Rectal smooth muscle tissue (tissue), 1 donor: ENCODE measurements around the gene CASQ1.

Experiments
- H3K27ac ChIP-seq: one replicate; pipeline ENCODE4 v1.7.0; 2013; ENCODE audit warnings: low read depth, low read length, inconsistent platforms
- H3K27me3 ChIP-seq: one replicate; pipeline ENCODE4 v1.7.0; 2013; ENCODE audit warnings: low read length; ENCODE audit not compliant: control insufficient read depth, insufficient read depth
- H3K36me3 ChIP-seq: one replicate; pipeline ENCODE4 v1.7.0; 2013; ENCODE audit warnings: low read length; ENCODE audit not compliant: control insufficient read depth, insufficient read depth
- H3K4me1 ChIP-seq: one replicate; pipeline ENCODE4 v1.7.0; 2013; ENCODE audit warnings: low read length; ENCODE audit not compliant: control insufficient read depth, insufficient read depth
- H3K4me3 ChIP-seq: one replicate; pipeline ENCODE4 v1.7.0; 2013; ENCODE audit warnings: low read length
- H3K9ac ChIP-seq: one replicate; pipeline ENCODE4 v1.7.0; 2013; ENCODE audit warnings: low read length

Gene CASQ1

GRCh38 chr1:160224606-160225005 is 34.2 kb downstream of the CASQ1 start:
- Histone ChIP-seq H3K27me3 (no peaks in the 10 kb centered on the region), H3K4me3 (no peak overlapping the region), H3K27ac (no peak overlapping the region), H3K9ac (no peak overlapping the region), H3K4me1 (peaks cover 2% of the 10 kb centered on the region), H3K36me3 (peaks cover 50% of the 10 kb centered on the region)

- H3K9ac ChIP-seq: no peak overlapping the region
- H3K4me1 ChIP-seq: no peaks in the 10 kb centered on the region
- no peak overlapping the region for H3K27ac ChIP-seq
- H3K27me3 ChIP-seq: no peaks in the 10 kb centered on the region
- peaks cover 52% of the 10 kb centered on the region for H3K36me3 ChIP-seq
- no peak overlapping the region for H3K4me3 ChIP-seq
Observed at GRCh38 chr1:160225345-160225744, 35.0 kb downstream of the CASQ1 start.

- Histone ChIP-seq H3K4me1 (no peaks in the 10 kb centered on the region), H3K27ac (no peak overlapping the region), H3K36me3 (peaks cover 53% of the 10 kb centered on the region), H3K4me3 (no peak overlapping the region), H3K9ac (no peak overlapping the region), H3K27me3 (no peaks in the 10 kb centered on the region)
Observed at GRCh38 chr1:160226623-160227022, 36.2 kb downstream of the CASQ1 start.

- H3K27ac ChIP-seq: no peak overlapping the region
- no peak overlapping the region for H3K4me3 ChIP-seq
- H3K9ac ChIP-seq: no peak overlapping the region
- H3K27me3 ChIP-seq: no peaks in the 10 kb centered on the region
- no peaks in the 10 kb centered on the region for H3K4me1 ChIP-seq
- peaks cover 54% of the 10 kb centered on the region for H3K36me3 ChIP-seq
Observed at GRCh38 chr1:160227034-160227433, 36.7 kb downstream of the CASQ1 start.

GRCh38 chr1:160227561-160227960 is 37.2 kb downstream of the CASQ1 start:
- Histone ChIP-seq H3K27ac (no peak overlapping the region), H3K27me3 (no peaks in the 10 kb centered on the region), H3K4me1 (no peaks in the 10 kb centered on the region), H3K4me3 (no peak overlapping the region), H3K9ac (no peak overlapping the region), H3K36me3 (peaks cover 50% of the 10 kb centered on the region)

GRCh38 chr1:160228431-160228830 is 38.1 kb downstream of the CASQ1 start:
- Histone ChIP-seq H3K4me1 (no peaks in the 10 kb centered on the region), H3K9ac (no peak overlapping the region), H3K27me3 (no peaks in the 10 kb centered on the region), H3K27ac (no peak overlapping the region), H3K36me3 (peaks cover 43% of the 10 kb centered on the region), H3K4me3 (no peak overlapping the region)

GRCh38 chr1:160232911-160233310 is 42.5 kb downstream of the CASQ1 start:
- Histone ChIP-seq H3K4me3 (no peak overlapping the region), H3K4me1 (no peaks in the 10 kb centered on the region), H3K27me3 (no peaks in the 10 kb centered on the region), H3K27ac (no peak overlapping the region), H3K36me3 (peaks cover 23% of the 10 kb centered on the region), H3K9ac (no peak overlapping the region)

- Histone ChIP-seq H3K4me1 (no peaks in the 10 kb centered on the region), H3K36me3 (peaks cover 25% of the 10 kb centered on the region), H3K27ac (no peak overlapping the region), H3K4me3 (no peak overlapping the region), H3K9ac (no peak overlapping the region), H3K27me3 (no peaks in the 10 kb centered on the region)
Observed at GRCh38 chr1:160236806-160237205, 46.4 kb downstream of the CASQ1 start.

GRCh38 chr1:160237558-160237957 is 47.2 kb downstream of the CASQ1 start:
- H3K4me1 ChIP-seq: no peaks in the 10 kb centered on the region
- no peaks in the 10 kb centered on the region for H3K27me3 ChIP-seq
- H3K4me3 ChIP-seq: no peak overlapping the region
- H3K9ac ChIP-seq: no peak overlapping the region
- no peak overlapping the region for H3K27ac ChIP-seq
- peaks cover 23% of the 10 kb centered on the region for H3K36me3 ChIP-seq

GRCh38 chr1:160238408-160238807 is 48.0 kb downstream of the CASQ1 start:
- Histone ChIP-seq H3K36me3 (peaks cover 23% of the 10 kb centered on the region), H3K27ac (no peak overlapping the region), H3K27me3 (no peaks in the 10 kb centered on the region), H3K4me1 (no peaks in the 10 kb centered on the region), H3K4me3 (no peak overlapping the region), H3K9ac (no peak overlapping the region)

- no peak overlapping the region for H3K9ac ChIP-seq
- no peak overlapping the region for H3K4me3 ChIP-seq
- no peaks in the 10 kb centered on the region for H3K4me1 ChIP-seq
- H3K27ac ChIP-seq: no peak overlapping the region
- no peaks in the 10 kb centered on the region for H3K27me3 ChIP-seq
- peaks cover 23% of the 10 kb centered on the region for H3K36me3 ChIP-seq
Observed at GRCh38 chr1:160239582-160240299, 49.4 kb downstream of the CASQ1 start.

- H3K4me1 ChIP-seq: no peaks in the 10 kb centered on the region
- H3K36me3 ChIP-seq: peaks cover 11% of the 10 kb centered on the region
- H3K27ac ChIP-seq: no peak overlapping the region
- no peaks in the 10 kb centered on the region for H3K27me3 ChIP-seq
- H3K4me3 ChIP-seq: no peak overlapping the region
- H3K9ac ChIP-seq: no peak overlapping the region
Observed at GRCh38 chr1:160243767-160244166, 53.4 kb downstream of the CASQ1 start.

GRCh38 chr1:160244209-160244608 is 53.8 kb downstream of the CASQ1 start:
- Histone ChIP-seq H3K4me3 (no peak overlapping the region), H3K27me3 (no peaks in the 10 kb centered on the region), H3K9ac (no peak overlapping the region), H3K36me3 (peaks cover 10% of the 10 kb centered on the region), H3K4me1 (no peaks in the 10 kb centered on the region), H3K27ac (no peak overlapping the region)
